GM10266 (cell line): ENCODE measurements around the gene XAB2.
"Not testable (repeated sequence)": the region's sequence is repeated elsewhere in the genome, so short reads cannot be mapped to it uniquely, and the experiment has no call there.

ENCODE experiments used
- DNase-seq: peaks from one replicate; pipeline ENCODE4 v3.0.0; 2012; ENCODE audit errors: extremely low spot score
- TF ChIP-seq, protein P1 (sequence below): IDR thresholded peaks from 2 replicates; pipeline ENCODE4 v1.5.1; 2012; ENCODE audit warnings: mild to moderate bottlenecking, low read depth; ENCODE audit not compliant: control insufficient read depth, insufficient read depth; ENCODE audit errors: missing control alignments

XAB2 gene

GRCh38 chr19:7579182-7579581 lies 50.2 kb downstream of the XAB2 start:
- no peak for DNase-seq
- TF ChIP-seq, protein P1, sequence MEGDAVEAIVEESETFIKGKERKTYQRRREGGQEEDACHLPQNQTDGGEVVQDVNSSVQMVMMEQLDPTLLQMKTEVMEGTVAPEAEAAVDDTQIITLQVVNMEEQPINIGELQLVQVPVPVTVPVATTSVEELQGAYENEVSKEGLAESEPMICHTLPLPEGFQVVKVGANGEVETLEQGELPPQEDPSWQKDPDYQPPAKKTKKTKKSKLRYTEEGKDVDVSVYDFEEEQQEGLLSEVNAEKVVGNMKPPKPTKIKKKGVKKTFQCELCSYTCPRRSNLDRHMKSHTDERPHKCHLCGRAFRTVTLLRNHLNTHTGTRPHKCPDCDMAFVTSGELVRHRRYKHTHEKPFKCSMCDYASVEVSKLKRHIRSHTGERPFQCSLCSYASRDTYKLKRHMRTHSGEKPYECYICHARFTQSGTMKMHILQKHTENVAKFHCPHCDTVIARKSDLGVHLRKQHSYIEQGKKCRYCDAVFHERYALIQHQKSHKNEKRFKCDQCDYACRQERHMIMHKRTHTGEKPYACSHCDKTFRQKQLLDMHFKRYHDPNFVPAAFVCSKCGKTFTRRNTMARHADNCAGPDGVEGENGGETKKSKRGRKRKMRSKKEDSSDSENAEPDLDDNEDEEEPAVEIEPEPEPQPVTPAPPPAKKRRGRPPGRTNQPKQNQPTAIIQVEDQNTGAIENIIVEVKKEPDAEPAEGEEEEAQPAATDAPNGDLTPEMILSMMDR, result no peak

DNA sequence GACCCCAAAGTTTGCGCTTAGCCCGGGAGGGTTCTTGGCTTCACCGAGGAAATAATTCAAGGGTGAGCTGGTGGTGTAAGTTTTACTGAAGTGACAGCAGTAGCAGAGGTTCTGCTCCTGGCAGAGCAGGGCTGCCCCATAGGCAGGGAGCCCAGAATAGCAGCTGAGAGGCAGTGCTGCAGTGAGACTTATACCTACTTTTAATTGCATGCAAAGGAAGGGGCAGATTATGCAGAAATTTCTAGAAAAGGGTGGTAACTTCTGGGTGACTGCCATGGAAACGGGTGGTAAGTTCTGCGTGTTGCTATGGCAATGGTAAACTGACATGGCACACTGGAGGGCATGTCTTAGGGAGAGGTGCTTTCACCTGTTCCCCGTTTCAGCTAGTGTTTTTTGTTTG lies 51.2 kb downstream of the XAB2 start:
- TF ChIP-seq, protein P1, result no peak
- no peak for DNase-seq

DNA sequence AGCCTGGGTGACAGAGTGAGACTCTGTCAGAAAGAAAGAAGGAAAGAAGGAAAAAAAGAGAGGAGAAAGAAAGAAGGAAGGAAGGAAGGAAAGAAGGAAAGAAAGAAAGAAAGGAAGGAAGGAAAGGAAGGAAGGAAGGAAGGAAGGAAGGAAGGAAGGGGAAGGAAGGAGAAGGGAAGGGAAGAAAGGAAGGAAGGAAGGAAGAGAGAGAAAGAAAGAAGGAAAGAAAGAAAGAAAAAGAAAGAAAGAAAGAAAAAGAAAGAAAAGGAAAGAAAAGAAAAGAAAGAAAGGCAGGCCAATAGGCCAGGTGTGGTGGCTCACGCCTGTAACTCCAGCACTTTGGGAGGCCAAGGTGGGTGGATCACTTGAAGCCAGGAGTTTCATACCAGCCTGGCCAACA lies 51.9 kb downstream of the XAB2 start:
- DNase-seq, result not testable (repeated sequence)

DNA sequence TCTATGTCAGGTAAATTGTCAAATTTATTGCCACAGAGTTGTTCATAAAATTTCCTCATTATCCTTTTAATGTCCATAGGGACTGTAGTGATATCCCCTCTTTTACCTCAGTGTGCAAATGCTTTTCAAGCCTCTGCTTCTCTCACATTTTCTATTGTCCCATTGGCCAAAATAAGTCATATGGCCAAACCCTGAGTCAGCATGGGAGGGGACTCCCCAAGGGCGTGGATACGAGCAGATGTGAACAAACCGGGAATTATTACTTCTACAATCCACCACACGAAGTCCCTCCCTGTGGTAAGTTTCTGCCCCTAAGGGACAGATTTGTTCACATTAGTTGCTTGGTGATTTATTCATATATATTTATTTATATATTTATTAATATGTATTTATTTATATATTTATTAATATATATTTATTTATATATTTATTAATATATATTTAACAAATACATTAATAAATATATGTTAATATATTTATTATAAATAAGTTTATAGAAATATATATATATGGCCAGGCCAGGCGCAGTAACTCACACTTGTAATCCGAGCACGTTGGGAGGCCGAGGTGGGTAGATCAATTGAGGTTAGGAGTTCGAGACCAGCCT lies 53.8 kb downstream of the XAB2 start:
- DNase-seq, result peak; percentile 38
- TF ChIP-seq, protein P1, result no peak

DNA sequence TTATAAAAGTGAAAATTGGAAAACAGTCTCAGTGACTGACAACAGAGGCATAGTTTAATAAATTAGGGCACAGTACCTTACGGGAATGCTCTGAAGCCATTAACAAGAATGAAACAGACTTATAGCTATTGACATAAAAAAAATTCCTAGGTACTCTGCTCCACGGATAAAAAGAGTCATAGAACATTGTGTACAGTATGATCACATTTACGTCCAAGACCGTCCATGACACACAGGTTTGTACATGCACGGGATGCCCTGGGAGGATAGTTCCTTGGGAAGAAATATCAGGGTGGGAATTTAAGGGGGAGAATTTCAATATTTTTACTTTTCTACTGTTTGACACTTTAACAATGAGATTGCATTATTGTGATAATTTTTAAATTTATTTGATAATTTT lies 58.6 kb downstream of the XAB2 start:
- TF ChIP-seq, protein P1, result no peak
- no peak for DNase-seq
